H9 (cell line): ENCODE measurements around the gene NPHP4. TPM values are rescaled to one million over a fixed set of nuclear protein-coding genes. Genes with fewer than 3 reads are reported as not detected.

ENCODE experiments used
- DNase-seq: peaks from one replicate; pipeline ENCODE4 v3.0.0-alpha.2; 2017
- H2AFZ ChIP-seq: one replicate; pipeline ENCODE4 v1.6.1; 2013; ENCODE audit warnings: mild to moderate bottlenecking, low read length, control low read depth, moderate library complexity
- H2AK5ac ChIP-seq: 2 replicates; pipeline ENCODE4 v1.6.1; 2013; ENCODE audit warnings: low read length, control low read depth, mixed read lengths; ENCODE audit not compliant: insufficient read length
- H2BK120ac ChIP-seq: one replicate; pipeline ENCODE4 v1.6.1; 2013; ENCODE audit warnings: low read depth, mild to moderate bottlenecking, low read length, control low read depth, inconsistent platforms; ENCODE audit not compliant: poor library complexity, severe bottlenecking
- H2BK12ac ChIP-seq: 2 replicates; pipeline ENCODE4 v1.6.1; 2013; ENCODE audit warnings: low read length, control low read depth, mixed read lengths, low read depth; ENCODE audit not compliant: insufficient read length
- H2BK15ac ChIP-seq: 2 replicates; pipeline ENCODE4 v1.6.1; 2013; ENCODE audit warnings: low read depth, low read length, control low read depth
- H2BK20ac ChIP-seq: one replicate; pipeline ENCODE4 v1.6.1; 2013; ENCODE audit warnings: low read depth, mild to moderate bottlenecking, low read length, control low read depth, inconsistent platforms; ENCODE audit not compliant: poor library complexity, severe bottlenecking
- H2BK5ac ChIP-seq: 2 replicates; pipeline ENCODE4 v1.6.1; 2013; ENCODE audit warnings: low read length, control low read depth, mixed read lengths; ENCODE audit not compliant: insufficient read length
- H3K14ac ChIP-seq: 2 replicates; pipeline ENCODE4 v1.6.1; 2013; ENCODE audit warnings: low read length, control low read depth; ENCODE audit not compliant: insufficient read depth
- H3K18ac ChIP-seq: 2 replicates; pipeline ENCODE4 v1.6.1; 2013; ENCODE audit warnings: low read depth, mild to moderate bottlenecking, mixed read lengths, low read length, control low read depth; ENCODE audit not compliant: insufficient read length
- H3K23ac ChIP-seq: 2 replicates; pipeline ENCODE4 v1.6.1; 2013; ENCODE audit warnings: low read length, control low read depth, mixed read lengths, low read depth; ENCODE audit not compliant: insufficient read length
- H3K23me2 ChIP-seq: 2 replicates; pipeline ENCODE4 v1.6.1; 2013; ENCODE audit warnings: low read depth, mild to moderate bottlenecking, mixed read lengths, low read length, control low read depth; ENCODE audit not compliant: insufficient read length, poor library complexity, severe bottlenecking
- H3K27ac ChIP-seq: 2 replicates; pipeline ENCODE4 v1.5.1; 2013; ENCODE audit warnings: low read length, control low read depth, mixed read lengths, low read depth; ENCODE audit not compliant: insufficient read length
- H3K27me3 ChIP-seq: 2 replicates; pipeline ENCODE4 v1.6.1; 2013; ENCODE audit warnings: low read length, control low read depth, inconsistent platforms; ENCODE audit not compliant: insufficient read depth
- H3K4ac ChIP-seq: 2 replicates; pipeline ENCODE4 v1.6.1; 2013; ENCODE audit warnings: low read depth, mild to moderate bottlenecking, control low read depth, inconsistent platforms, low read length, moderate library complexity
- H3K4me1 ChIP-seq: 2 replicates; pipeline ENCODE4 v1.6.1; 2013; ENCODE audit warnings: low read length, control low read depth, inconsistent platforms; ENCODE audit not compliant: insufficient read depth
- H3K4me2 ChIP-seq: 2 replicates; pipeline ENCODE4 v1.6.1; 2013; ENCODE audit warnings: low read length, control low read depth, mixed read lengths; ENCODE audit not compliant: insufficient read length, insufficient read depth
- H3K56ac ChIP-seq: 2 replicates; pipeline ENCODE4 v1.6.1; 2013; ENCODE audit warnings: low read depth, mild to moderate bottlenecking, mixed read lengths, low read length, control low read depth; ENCODE audit not compliant: insufficient read length
- H3K79me1 ChIP-seq: 2 replicates; pipeline ENCODE4 v1.6.1; 2013; ENCODE audit warnings: low read depth, mild to moderate bottlenecking, moderate library complexity, low read length, control low read depth, inconsistent platforms; ENCODE audit not compliant: insufficient read depth, poor library complexity, severe bottlenecking
- H3K79me2 ChIP-seq: 2 replicates; pipeline ENCODE4 v1.6.1; 2013; ENCODE audit warnings: low read length, control low read depth, inconsistent platforms; ENCODE audit not compliant: insufficient read depth
- H3K9ac ChIP-seq: 2 replicates; pipeline ENCODE4 v1.6.1; 2013; ENCODE audit warnings: low read length, control low read depth, mixed read lengths; ENCODE audit not compliant: insufficient read length; ENCODE audit errors: extremely low read depth
- H3K9me3 ChIP-seq: one replicate; pipeline ENCODE4 v1.6.1; 2013; ENCODE audit warnings: low read depth, low read length, inconsistent platforms; ENCODE audit not compliant: control insufficient read depth
- H3T11ph ChIP-seq: one replicate; pipeline ENCODE4 v1.6.1; 2013; ENCODE audit warnings: mild to moderate bottlenecking, low read length, control low read depth, inconsistent platforms
- H4K20me1 ChIP-seq: one replicate; pipeline ENCODE4 v1.6.1; 2013; ENCODE audit not compliant: control insufficient read depth, insufficient read length, insufficient read depth
- H4K5ac ChIP-seq: 2 replicates; pipeline ENCODE4 v1.6.1; 2013; ENCODE audit warnings: low read depth, mild to moderate bottlenecking, mixed read lengths, low read length, control low read depth; ENCODE audit not compliant: insufficient read length
- H4K8ac ChIP-seq: replicated peaks from 2 replicates; pipeline ENCODE4 v1.6.1; 2013; ENCODE audit warnings: low read length, control low read depth, mixed read lengths, low read depth; ENCODE audit not compliant: insufficient read length
- H4K91ac ChIP-seq: 2 replicates; pipeline ENCODE4 v1.6.1; 2013; ENCODE audit warnings: low read depth, mild to moderate bottlenecking, moderate library complexity, mixed read lengths, low read length, control low read depth; ENCODE audit not compliant: insufficient read length
- H3K27ac Mint-ChIP-seq, 3 experiments: 2 replicates in 2 of 3; 3 replicates in 1 of 3; pipeline ENCODE4 v1.8.0; 2020 to 2021; ENCODE audit warnings: mixed read lengths in 3 of 3, mild to moderate bottlenecking in 1 of 3, moderate library complexity in 1 of 3
- H3K27me3 Mint-ChIP-seq: 2 replicates; pipeline ENCODE4 v1.8.0; 2021; ENCODE audit warnings: low read depth, mild to moderate bottlenecking, moderate library complexity, mixed read lengths
- H3K36me3 Mint-ChIP-seq, 3 experiments: 2 replicates in 2 of 3; 3 replicates in 1 of 3; pipeline ENCODE4 v1.8.0; 2020 to 2021; ENCODE audit warnings: low read depth in 3 of 3, mixed read lengths in 3 of 3; ENCODE audit not compliant: insufficient read depth in 1 of 3
- H3K4me1 Mint-ChIP-seq, 2 experiments: 2 replicates each; pipeline ENCODE4 v1.8.0; 2020; ENCODE audit warnings: mixed read lengths in 2 of 2
- H3K4me3 Mint-ChIP-seq, 2 experiments: 2 replicates in 1 of 2; 3 replicates in 1 of 2; pipeline ENCODE4 v1.8.0; 2020 to 2021; ENCODE audit warnings: mild to moderate bottlenecking in 2 of 2, mixed read lengths in 2 of 2, moderate library complexity in 1 of 2
- H3K9me3 Mint-ChIP-seq, 2 experiments: 2 replicates in 1 of 2; 3 replicates in 1 of 2; pipeline ENCODE4 v1.8.0; 2020; ENCODE audit warnings: mild to moderate bottlenecking in 2 of 2, mixed read lengths in 2 of 2, moderate library complexity in 1 of 2
- CTCF ChIP-seq: fragments of 200-600 bp; sonication (generic); conservative IDR thresholded peaks from 3 replicates; pipeline ENCODE4 v1.8.0; 2021; ENCODE audit warnings: antibody characterized with exemption, mild to moderate bottlenecking
- WGBS: extraction: QIAGEN DNeasy Blood & Tissue Kit; methylation state at CpG from one replicate; pipeline ENCODE4 v1.1.7; 2013; ENCODE audit warnings: missing lambda C conversion rate, low lambda C conversion rate, mixed read lengths; ENCODE audit not compliant: insufficient read length; ENCODE audit errors: extremely low coverage; 5-methylcytosine and 5-hydroxymethylcytosine counted together
- total RNA-seq: library from RNA; stranded (reverse); gene quantifications from 2 replicates; pipeline ENCODE4 v1.2.1, GENCODE V29; 2021

NPHP4 gene
- total RNA-seq, 1 experiment from 2014 or later: 17.6 TPM

- H3K27me3 ChIP-seq: no peaks in the 10 kb centered on the region
- H2BK12ac ChIP-seq: no peak overlapping the region
- DNase-seq: no peak
- H3K23me2 ChIP-seq: peaks cover 4% of the 10 kb centered on the region
- H3K27me3 Mint-ChIP-seq: peaks cover 36% of the 10 kb centered on the region
- peaks cover 3% of the 10 kb centered on the region for H4K20me1 ChIP-seq
- H2AK5ac ChIP-seq: no peak overlapping the region
- no peak overlapping the region for H3K14ac ChIP-seq
- no peak overlapping the region for H2BK15ac ChIP-seq
- peaks cover 2% of the 10 kb centered on the region; the same call in 1 of the 2 replicates for H3K4me1 ChIP-seq
- no peaks in the 10 kb centered on the region for H3K9me3 ChIP-seq
- no peak overlapping the region for H2AFZ ChIP-seq
- H2BK5ac ChIP-seq: no peak overlapping the region
- no peak overlapping the region for H3K4ac ChIP-seq
- H3K23ac ChIP-seq: no peak overlapping the region
- H3K27ac Mint-ChIP-seq: no peak overlapping the region
- H3K27ac ChIP-seq: no peak overlapping the region
- no peak overlapping the region for H2BK120ac ChIP-seq
- H3K4me1 Mint-ChIP-seq: peaks cover 9 to 22% of the 10 kb centered on the region in 2 experiments
- H3K4me3 Mint-ChIP-seq: no peak overlapping the region
- no peak overlapping the region for H3K4me2 ChIP-seq
- no peaks in the 10 kb centered on the region for H3K79me1 ChIP-seq
- H3K18ac ChIP-seq: no peak overlapping the region
- H3K79me2 ChIP-seq: no peaks in the 10 kb centered on the region
- no CpG with 5 or more reads among the region's 7 CpGs for WGBS
- H4K5ac ChIP-seq: no peak overlapping the region
- H4K8ac ChIP-seq: no peak overlapping the region
- H3K9me3 Mint-ChIP-seq: no peaks in the 10 kb centered on the region; a peak in 1 of 5 replicates
- H3K36me3 Mint-ChIP-seq: no peaks in the 10 kb centered on the region; a peak in 1 of 7 replicates
- H3K9ac ChIP-seq: no peak overlapping the region
- TF ChIP-seq CTCF: no peak
- no peak overlapping the region for H3K56ac ChIP-seq
- H2BK20ac ChIP-seq: no peak overlapping the region
- no peak overlapping the region for H4K91ac ChIP-seq
- H3T11ph ChIP-seq: no peak overlapping the region
Observed at GRCh38 chr1:6030132-6030531, 37.9 kb upstream of the NPHP4 start.
